ENCODE measurements around the gene INSIG1. TPM values are rescaled to one million over a fixed set of nuclear protein-coding genes. Genes with fewer than 3 reads are reported as not detected.

The INSIG1 gene
- total RNA-seq, 1 experiment from 2014 or later: 54.7 TPM

GRCh38 chr7:155303897-155304296 lies 6.2 kb downstream of the INSIG1 start:
- CTCF ChIA-PET: no interaction called here
- RAD21 ChIA-PET (ENCODE audit: low non-redundant PET in 1 of 2, low total read pairs in 2 of 2, uncharacterized antibody in 2 of 2, unreplicated experiment in 2 of 2): no interaction called here
- ATAC-seq (no peak), DNase-seq (ENCODE audit: low read depth, low spot score) (no peak)
- Histone ChIP-seq H2AFZ (ENCODE audit: low read depth, low read length, poor library complexity, severe bottlenecking) (no peak overlapping the region), H3K4me2 (ENCODE audit: low read length) (no peak overlapping the region), H3K27me3 (ENCODE audit: insufficient read depth, low read length) (no peaks in the 10 kb centered on the region), H3K36me3 (ENCODE audit: control insufficient read depth in 1 of 2, insufficient read depth in 2 of 2, low read length in 2 of 2) (peaks cover 16 to 37% of the 10 kb centered on the region in 2 experiments), H3K9me2 (ENCODE audit: insufficient read depth) (no peaks in the 10 kb centered on the region), H3K4me1 (ENCODE audit: control insufficient read depth in 1 of 2, insufficient read depth in 2 of 2, low read length in 2 of 2) (peaks cover 7 to 28% of the 10 kb centered on the region in 2 experiments), H3K79me2 (ENCODE audit: insufficient read depth, low read length) (peaks cover 21% of the 10 kb centered on the region), H3K9me3 (ENCODE audit: control insufficient read depth in 1 of 2, insufficient read depth in 1 of 2, low read depth in 1 of 2, low read length in 2 of 2) (no peaks in the 10 kb centered on the region), H4K20me1 (ENCODE audit: insufficient read depth) (no peaks in the 10 kb centered on the region), H3K4me3 (replicated peaks in 1 of 2; ENCODE audit: low read depth in 1 of 2, low read length in 2 of 2) (no peak overlapping the region), H3K9ac (ENCODE audit: low read length) (no peak overlapping the region), H3K27ac (ENCODE audit: low read depth, low read length) (no peak overlapping the region)
- intact Hi-C loops (cut with micrococcal nuclease): no loop called here
- no peak for TF ChIP-seq TCF7L2 (IDR thresholded peaks at IDR 0.05; ENCODE audit: borderline replicate concordance, extremely low read depth, insufficient read depth, insufficient read length)
- no peak for TF ChIP-seq JUND (IDR thresholded peaks at IDR 0.05)
- TF ChIP-seq ELF1 (IDR thresholded peaks at IDR 0.05; ENCODE audit: borderline replicate concordance, low read depth): no peak
- no peak for TF ChIP-seq EZH2phosphoT487 (IDR thresholded peaks at IDR 0.05; ENCODE audit: borderline replicate concordance)
- TF ChIP-seq, protein P1, sequence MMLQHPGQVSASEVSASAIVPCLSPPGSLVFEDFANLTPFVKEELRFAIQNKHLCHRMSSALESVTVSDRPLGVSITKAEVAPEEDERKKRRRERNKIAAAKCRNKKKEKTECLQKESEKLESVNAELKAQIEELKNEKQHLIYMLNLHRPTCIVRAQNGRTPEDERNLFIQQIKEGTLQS (IDR thresholded peaks at IDR 0.05): no peak
- no peak for TF ChIP-seq CEBPB (IDR thresholded peaks at IDR 0.05; ENCODE audit: low read depth)
- no peak for TF ChIP-seq ZNF274 (IDR thresholded peaks at IDR 0.05; ENCODE audit: low read depth, low read length)
- no peak for TF ChIP-seq SRF (IDR thresholded peaks at IDR 0.05; ENCODE audit: low read depth)
- TF ChIP-seq YY1 (IDR thresholded peaks at IDR 0.05; ENCODE audit: extremely low read depth, insufficient replicate concordance, low read depth, low read length): no peak
- TF ChIP-seq, protein P2, sequence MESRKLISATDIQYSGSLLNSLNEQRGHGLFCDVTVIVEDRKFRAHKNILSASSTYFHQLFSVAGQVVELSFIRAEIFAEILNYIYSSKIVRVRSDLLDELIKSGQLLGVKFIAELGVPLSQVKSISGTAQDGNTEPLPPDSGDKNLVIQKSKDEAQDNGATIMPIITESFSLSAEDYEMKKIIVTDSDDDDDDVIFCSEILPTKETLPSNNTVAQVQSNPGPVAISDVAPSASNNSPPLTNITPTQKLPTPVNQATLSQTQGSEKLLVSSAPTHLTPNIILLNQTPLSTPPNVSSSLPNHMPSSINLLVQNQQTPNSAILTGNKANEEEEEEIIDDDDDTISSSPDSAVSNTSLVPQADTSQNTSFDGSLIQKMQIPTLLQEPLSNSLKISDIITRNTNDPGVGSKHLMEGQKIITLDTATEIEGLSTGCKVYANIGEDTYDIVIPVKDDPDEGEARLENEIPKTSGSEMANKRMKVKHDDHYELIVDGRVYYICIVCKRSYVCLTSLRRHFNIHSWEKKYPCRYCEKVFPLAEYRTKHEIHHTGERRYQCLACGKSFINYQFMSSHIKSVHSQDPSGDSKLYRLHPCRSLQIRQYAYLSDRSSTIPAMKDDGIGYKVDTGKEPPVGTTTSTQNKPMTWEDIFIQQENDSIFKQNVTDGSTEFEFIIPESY (IDR thresholded peaks at IDR 0.05; ENCODE audit: extremely low read depth, insufficient replicate concordance, low read length): no peak
- TF ChIP-seq, protein P3, sequence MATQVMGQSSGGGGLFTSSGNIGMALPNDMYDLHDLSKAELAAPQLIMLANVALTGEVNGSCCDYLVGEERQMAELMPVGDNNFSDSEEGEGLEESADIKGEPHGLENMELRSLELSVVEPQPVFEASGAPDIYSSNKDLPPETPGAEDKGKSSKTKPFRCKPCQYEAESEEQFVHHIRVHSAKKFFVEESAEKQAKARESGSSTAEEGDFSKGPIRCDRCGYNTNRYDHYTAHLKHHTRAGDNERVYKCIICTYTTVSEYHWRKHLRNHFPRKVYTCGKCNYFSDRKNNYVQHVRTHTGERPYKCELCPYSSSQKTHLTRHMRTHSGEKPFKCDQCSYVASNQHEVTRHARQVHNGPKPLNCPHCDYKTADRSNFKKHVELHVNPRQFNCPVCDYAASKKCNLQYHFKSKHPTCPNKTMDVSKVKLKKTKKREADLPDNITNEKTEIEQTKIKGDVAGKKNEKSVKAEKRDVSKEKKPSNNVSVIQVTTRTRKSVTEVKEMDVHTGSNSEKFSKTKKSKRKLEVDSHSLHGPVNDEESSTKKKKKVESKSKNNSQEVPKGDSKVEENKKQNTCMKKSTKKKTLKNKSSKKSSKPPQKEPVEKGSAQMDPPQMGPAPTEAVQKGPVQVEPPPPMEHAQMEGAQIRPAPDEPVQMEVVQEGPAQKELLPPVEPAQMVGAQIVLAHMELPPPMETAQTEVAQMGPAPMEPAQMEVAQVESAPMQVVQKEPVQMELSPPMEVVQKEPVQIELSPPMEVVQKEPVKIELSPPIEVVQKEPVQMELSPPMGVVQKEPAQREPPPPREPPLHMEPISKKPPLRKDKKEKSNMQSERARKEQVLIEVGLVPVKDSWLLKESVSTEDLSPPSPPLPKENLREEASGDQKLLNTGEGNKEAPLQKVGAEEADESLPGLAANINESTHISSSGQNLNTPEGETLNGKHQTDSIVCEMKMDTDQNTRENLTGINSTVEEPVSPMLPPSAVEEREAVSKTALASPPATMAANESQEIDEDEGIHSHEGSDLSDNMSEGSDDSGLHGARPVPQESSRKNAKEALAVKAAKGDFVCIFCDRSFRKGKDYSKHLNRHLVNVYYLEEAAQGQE (IDR thresholded peaks at IDR 0.05; ENCODE audit: low read depth): no peak
- no peak for TF ChIP-seq FOSL1 (IDR thresholded peaks at IDR 0.05; ENCODE audit: low read depth)
- no TSS peak for BruUV-seq (replicated peaks)
- POLR2A ChIA-PET: no interaction called here

Measured in HCT116 (cell line).